Endodermal cell (in vitro differentiated cells): ENCODE measurements around the gene TPST1. TPM values are rescaled to one million over a fixed set of nuclear protein-coding genes. Genes with fewer than 3 reads are reported as not detected.
"Not testable (repeated sequence)": the region's sequence is repeated elsewhere in the genome, so short reads cannot be mapped to it uniquely, and the experiment has no call there.

ENCODE experiments used
- DNase-seq: peaks from one replicate; pipeline ENCODE4 v3.0.0-alpha.2; 2017
- H3K27ac ChIP-seq: 2 replicates; pipeline ENCODE4 v1.5.1; 2013; ENCODE audit warnings: mild to moderate bottlenecking, low read depth, low read length, moderate library complexity
- H3K27me3 ChIP-seq: 2 replicates; pipeline ENCODE4 v1.6.1; 2013; ENCODE audit warnings: mild to moderate bottlenecking, low read length, moderate library complexity; ENCODE audit not compliant: insufficient read depth, control insufficient read depth, poor library complexity, severe bottlenecking
- H3K36me3 ChIP-seq: 2 replicates; pipeline ENCODE4 v1.7.0; 2013; ENCODE audit warnings: mild to moderate bottlenecking, low read length, moderate library complexity; ENCODE audit not compliant: control insufficient read depth, insufficient read depth
- H3K4me1 ChIP-seq: one replicate; pipeline ENCODE4 v1.7.0; 2013; ENCODE audit warnings: low read length; ENCODE audit not compliant: control insufficient read depth, insufficient read depth
- H3K4me3 ChIP-seq: 2 replicates; pipeline ENCODE4 v1.5.1; 2013; ENCODE audit warnings: mild to moderate bottlenecking, low read length, moderate library complexity
- H3K9ac ChIP-seq: 2 replicates; pipeline ENCODE4 v1.6.1; 2013; ENCODE audit warnings: mild to moderate bottlenecking, low read length, moderate library complexity; ENCODE audit not compliant: poor library complexity, severe bottlenecking; ENCODE audit errors: extremely low read depth
- H3K9me3 ChIP-seq: 2 replicates; pipeline ENCODE4 v1.6.1; 2013; ENCODE audit warnings: mild to moderate bottlenecking, low read length, moderate library complexity; ENCODE audit not compliant: control insufficient read depth
- H3K27ac Mint-ChIP-seq: 2 replicates; pipeline ENCODE4 v1.8.0; 2020; ENCODE audit warnings: mixed read lengths
- H3K27me3 Mint-ChIP-seq: 2 replicates; pipeline ENCODE4 v1.8.0; 2021; ENCODE audit warnings: mild to moderate bottlenecking, mixed read lengths; ENCODE audit not compliant: insufficient read depth
- H3K36me3 Mint-ChIP-seq: 2 replicates; pipeline ENCODE4 v1.8.0; 2020; ENCODE audit warnings: low read depth, mixed read lengths
- H3K4me1 Mint-ChIP-seq: 2 replicates; pipeline ENCODE4 v1.8.0; 2020; ENCODE audit warnings: mixed read lengths
- H3K4me3 Mint-ChIP-seq: 2 replicates; pipeline ENCODE4 v1.8.0; 2020; ENCODE audit warnings: mild to moderate bottlenecking, moderate library complexity, mixed read lengths
- H3K9me3 Mint-ChIP-seq: 2 replicates; pipeline ENCODE4 v1.8.0; 2020; ENCODE audit warnings: mild to moderate bottlenecking, mixed read lengths
- WGBS, 2 experiments: methylation state at CpG; one replicate each; pipeline versions ENCODE4 v1.1.5 to v1.1.7; 2013; ENCODE audit warnings: missing lambda C conversion rate in 2 of 2, mixed read lengths in 1 of 2; ENCODE audit not compliant: insufficient coverage in 1 of 2, insufficient read length in 1 of 2; 5-methylcytosine and 5-hydroxymethylcytosine counted together
- total RNA-seq, 2 donors: library from RNA; stranded (reverse); fragmentation: NEBNext Ultra II Directional in 1 of 2; extraction: Animal tissue kit (Norgen Biotek cat#: 25700) in 1 of 2; gene quantifications; 2 replicates in 1 of 2; 3 replicates in 1 of 2; pipeline ENCODE4 v1.2.1, GENCODE V29; 2021
- TF ChIP-seq, protein P1 (sequence below): fragments of 200-600 bp; sonication (generic); conservative IDR thresholded peaks from 2 replicates; pipeline ENCODE4 v1.5.0; 2021; ENCODE audit warnings: antibody characterized with exemption, mild to moderate bottlenecking

TPST1 gene
- total RNA-seq, 2 donors from 2014 or later: 38.3 to 43.8 TPM

DNA sequence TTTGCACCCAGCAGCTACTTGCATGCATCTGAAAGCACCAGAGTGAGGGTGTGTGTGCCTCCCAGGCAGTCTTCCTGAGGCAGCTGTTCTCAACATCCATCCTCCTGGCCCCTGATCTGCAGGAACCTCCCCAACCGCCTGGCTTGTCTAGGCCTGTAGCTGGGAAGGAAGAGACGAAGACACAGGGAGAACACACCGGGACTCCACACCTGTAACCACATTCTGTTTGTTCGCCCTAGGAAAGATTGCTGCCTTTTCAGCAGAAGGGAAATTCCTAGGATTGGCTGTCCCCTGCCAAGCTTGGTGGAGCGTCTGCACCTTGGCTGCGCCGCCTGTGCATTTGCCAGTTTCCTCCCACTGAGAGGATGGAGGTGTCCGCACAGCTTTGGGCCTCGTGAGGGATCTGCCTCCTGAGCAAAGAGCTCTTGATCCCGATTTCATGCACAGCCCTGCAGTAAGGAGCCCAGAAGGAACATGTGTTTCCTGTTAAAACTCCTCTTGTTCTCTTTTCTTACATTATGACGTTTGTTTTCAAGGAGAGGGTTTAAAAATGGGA, 154.6 kb downstream of the TPST1 start:
- Mint-ChIP-seq H3K27ac (no peak overlapping the region), H3K9me3 (no peaks in the 10 kb centered on the region), H3K4me1 (no peaks in the 10 kb centered on the region), H3K4me3 (no peak overlapping the region), H3K36me3 (peaks cover 26% of the 10 kb centered on the region), H3K27me3 (no peaks in the 10 kb centered on the region)
- H3K27ac ChIP-seq: no peak overlapping the region
- TF ChIP-seq, protein P1, sequence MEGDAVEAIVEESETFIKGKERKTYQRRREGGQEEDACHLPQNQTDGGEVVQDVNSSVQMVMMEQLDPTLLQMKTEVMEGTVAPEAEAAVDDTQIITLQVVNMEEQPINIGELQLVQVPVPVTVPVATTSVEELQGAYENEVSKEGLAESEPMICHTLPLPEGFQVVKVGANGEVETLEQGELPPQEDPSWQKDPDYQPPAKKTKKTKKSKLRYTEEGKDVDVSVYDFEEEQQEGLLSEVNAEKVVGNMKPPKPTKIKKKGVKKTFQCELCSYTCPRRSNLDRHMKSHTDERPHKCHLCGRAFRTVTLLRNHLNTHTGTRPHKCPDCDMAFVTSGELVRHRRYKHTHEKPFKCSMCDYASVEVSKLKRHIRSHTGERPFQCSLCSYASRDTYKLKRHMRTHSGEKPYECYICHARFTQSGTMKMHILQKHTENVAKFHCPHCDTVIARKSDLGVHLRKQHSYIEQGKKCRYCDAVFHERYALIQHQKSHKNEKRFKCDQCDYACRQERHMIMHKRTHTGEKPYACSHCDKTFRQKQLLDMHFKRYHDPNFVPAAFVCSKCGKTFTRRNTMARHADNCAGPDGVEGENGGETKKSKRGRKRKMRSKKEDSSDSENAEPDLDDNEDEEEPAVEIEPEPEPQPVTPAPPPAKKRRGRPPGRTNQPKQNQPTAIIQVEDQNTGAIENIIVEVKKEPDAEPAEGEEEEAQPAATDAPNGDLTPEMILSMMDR: no peak
- 92 to 94% methylated on average over 5 to 11 of the region's 11 CpGs for WGBS, 2 experiments
- H3K27me3 ChIP-seq: no peaks in the 10 kb centered on the region
- H3K9ac ChIP-seq: no peak overlapping the region
- no peaks in the 10 kb centered on the region for H3K36me3 ChIP-seq
- H3K9me3 ChIP-seq: no peaks in the 10 kb centered on the region
- DNase-seq: no peak
- no peak overlapping the region for H3K4me3 ChIP-seq
- H3K4me1 ChIP-seq: no peaks in the 10 kb centered on the region

GRCh38 chr7:66362136-66362535, 157.0 kb downstream of the TPST1 start:
- Histone ChIP-seq H3K9me3 (no peaks in the 10 kb centered on the region), H3K36me3 (no peaks in the 10 kb centered on the region), H3K4me3 (no peak overlapping the region), H3K27me3 (no peaks in the 10 kb centered on the region), H3K4me1 (no peaks in the 10 kb centered on the region), H3K9ac (no peak overlapping the region), H3K27ac (no peak overlapping the region)
- TF ChIP-seq, protein P1: no peak
- no peak overlapping the region for H3K27ac Mint-ChIP-seq
- no peaks in the 10 kb centered on the region for H3K4me1 Mint-ChIP-seq
- no peaks in the 10 kb centered on the region for H3K27me3 Mint-ChIP-seq
- H3K4me3 Mint-ChIP-seq: no peak overlapping the region
- DNase-seq: no peak
- H3K36me3 Mint-ChIP-seq: peaks cover 22% of the 10 kb centered on the region
- no peaks in the 10 kb centered on the region for H3K9me3 Mint-ChIP-seq
- 100% methylated on average over 4 of the region's 4 CpGs; no CpG with 5 or more reads in 1 of the 2 experiments for WGBS, 2 experiments

DNA sequence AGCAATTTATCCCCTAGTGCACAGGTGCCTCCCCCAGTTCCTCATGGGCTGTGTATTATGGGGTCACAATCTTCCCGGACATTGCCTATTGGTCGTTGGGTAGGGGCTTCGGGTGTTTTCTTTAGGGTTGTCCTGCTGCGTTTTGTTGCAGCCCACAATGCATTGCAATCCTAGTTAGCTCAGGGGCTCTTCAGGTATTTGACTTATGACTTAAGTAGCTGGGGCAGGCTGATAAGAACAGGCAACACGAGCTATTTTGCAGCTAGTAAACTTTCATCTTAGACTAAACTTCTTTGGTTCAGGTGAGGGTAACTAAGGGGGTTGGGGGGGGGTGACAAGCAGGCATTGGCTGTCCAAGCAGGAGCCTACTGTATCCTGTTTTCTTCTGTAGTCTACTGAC, 158.5 kb downstream of the TPST1 start:
- Mint-ChIP-seq H3K9me3 (no peaks in the 10 kb centered on the region), H3K27me3 (no peaks in the 10 kb centered on the region), H3K4me3 (no peak overlapping the region), H3K4me1 (no peaks in the 10 kb centered on the region), H3K27ac (no peak overlapping the region), H3K36me3 (peaks cover 18% of the 10 kb centered on the region)
- H3K9me3 ChIP-seq: peaks cover 1% of the 10 kb centered on the region
- H3K27me3 ChIP-seq: no peaks in the 10 kb centered on the region
- TF ChIP-seq, protein P1: no peak
- H3K4me3 ChIP-seq: no peak overlapping the region
- no peaks in the 10 kb centered on the region for H3K4me1 ChIP-seq
- WGBS, 2 experiments: 85 to 88% methylated on average over 1 to 5 of the region's 5 CpGs
- no peaks in the 10 kb centered on the region for H3K36me3 ChIP-seq
- no peak overlapping the region for H3K9ac ChIP-seq
- no peak for DNase-seq
- H3K27ac ChIP-seq: no peak overlapping the region

- H3K9me3 Mint-ChIP-seq, H3K27me3 ChIP-seq, H3K27ac Mint-ChIP-seq, H3K4me1 ChIP-seq, H3K9me3 ChIP-seq, H3K27ac ChIP-seq, H3K36me3 ChIP-seq, H3K27me3 Mint-ChIP-seq, H3K4me3 ChIP-seq, DNase-seq, H3K4me1 Mint-ChIP-seq, H3K4me3 Mint-ChIP-seq, H3K9ac ChIP-seq: not testable (repeated sequence)
- WGBS, 2 experiments: 84 to 93% methylated on average over 9 to 14 of the region's 14 CpGs
- peaks cover 21% of the 10 kb centered on the region for H3K36me3 Mint-ChIP-seq
Measured at GRCh38 chr7:66365031-66365430, 159.9 kb downstream of the TPST1 start.
